HK-2 (cell line): Measurements from ENCODE around the gene VAMP8.

Source experiments
- DNase-seq: peaks from one replicate; pipeline ENCODE4 v3.0.0-alpha.2; 2018; ENCODE audit not compliant: unreplicated experiment

VAMP8 gene

GRCh38 chr2:85619617-85620016 lies 42.2 kb downstream of the VAMP8 start:
- DNase-seq: no peak

GRCh38 chr2:85621338-85621737 lies 44.0 kb downstream of the VAMP8 start:
- DNase-seq: no peak

- no peak for DNase-seq
Observed at GRCh38 chr2:85623991-85624390, 46.6 kb downstream of the VAMP8 start.

- no peak for DNase-seq
Observed at GRCh38 chr2:85628658-85629057, 51.3 kb downstream of the VAMP8 start.

GRCh38 chr2:85631316-85631715 lies 53.9 kb downstream of the VAMP8 start:
- DNase-seq: no peak
